Measurements from ENCODE around the gene RRAD.
A peak's percentile ranks its signal among the peaks of the same experiment; 100 is the strongest.

RRAD gene

GRCh38 chr16:66891797-66892196 lies 33.5 kb downstream of the RRAD start:
- Histone ChIP-seq H3K9me3 (replicated peaks; ENCODE audit: low read length) (no peaks in the 10 kb centered on the region), H3K27me3 (ENCODE audit: control insufficient read depth, insufficient read depth, low read length) (no peaks in the 10 kb centered on the region), H3K9ac (ENCODE audit: low read depth, low read length) (no peak overlapping the region), H3K36me3 (ENCODE audit: insufficient read depth, low read length) (peaks cover 6% of the 10 kb centered on the region), H3K4me1 (ENCODE audit: control insufficient read depth, insufficient read depth, low read length) (peaks cover 1% of the 10 kb centered on the region), H3K4me2 (ENCODE audit: low read length) (no peak overlapping the region), H3K4me3 (ENCODE audit: low read length) (no peak overlapping the region)

- Histone ChIP-seq H3K4me1 (ENCODE audit: control insufficient read depth, insufficient read depth, low read length) (peaks cover 6% of the 10 kb centered on the region), H3K9me3 (replicated peaks; ENCODE audit: low read length) (no peaks in the 10 kb centered on the region), H3K4me3 (ENCODE audit: low read length) (no peak overlapping the region), H3K27me3 (ENCODE audit: control insufficient read depth, insufficient read depth, low read length) (no peaks in the 10 kb centered on the region), H3K36me3 (ENCODE audit: insufficient read depth, low read length) (peaks cover 9% of the 10 kb centered on the region), H3K9ac (ENCODE audit: low read depth, low read length) (no peak overlapping the region), H3K4me2 (ENCODE audit: low read length) (no peak overlapping the region)
Observed at GRCh38 chr16:66891360-66891759, 34.0 kb downstream of the RRAD start.

- H3K36me3 ChIP-seq (ENCODE audit: insufficient read depth, low read length): peaks cover 13% of the 10 kb centered on the region
- no peak overlapping the region for H3K9ac ChIP-seq (ENCODE audit: low read depth, low read length)
- H3K9me3 ChIP-seq (replicated peaks; ENCODE audit: low read length): no peaks in the 10 kb centered on the region
- H3K4me2 ChIP-seq (ENCODE audit: low read length): no peak overlapping the region
- H3K4me1 ChIP-seq (ENCODE audit: control insufficient read depth, insufficient read depth, low read length): peaks cover 9% of the 10 kb centered on the region
- no peak overlapping the region for H3K4me3 ChIP-seq (ENCODE audit: low read length)
- no peaks in the 10 kb centered on the region for H3K27me3 ChIP-seq (ENCODE audit: control insufficient read depth, insufficient read depth, low read length)
Observed at GRCh38 chr16:66890799-66891198, 34.5 kb downstream of the RRAD start.

- Histone ChIP-seq H3K4me2 (ENCODE audit: low read length) (no peak overlapping the region), H3K4me3 (ENCODE audit: low read length) (no peak overlapping the region), H3K4me1 (ENCODE audit: control insufficient read depth, insufficient read depth, low read length) (peaks cover 9% of the 10 kb centered on the region), H3K9ac (ENCODE audit: low read depth, low read length) (no peak overlapping the region), H3K9me3 (replicated peaks; ENCODE audit: low read length) (no peaks in the 10 kb centered on the region), H3K36me3 (ENCODE audit: insufficient read depth, low read length) (peaks cover 25% of the 10 kb centered on the region), H3K27me3 (ENCODE audit: control insufficient read depth, insufficient read depth, low read length) (no peaks in the 10 kb centered on the region)
Observed at GRCh38 chr16:66889622-66890021, 35.7 kb downstream of the RRAD start.

GRCh38 chr16:66888647-66889615 lies 36.4 kb downstream of the RRAD start:
- H3K4me3 ChIP-seq (ENCODE audit: low read length): no peak overlapping the region
- peaks cover 31% of the 10 kb centered on the region for H3K36me3 ChIP-seq (ENCODE audit: insufficient read depth, low read length)
- peaks cover 9% of the 10 kb centered on the region for H3K4me1 ChIP-seq (ENCODE audit: control insufficient read depth, insufficient read depth, low read length)
- H3K9ac ChIP-seq (ENCODE audit: low read depth, low read length): no peak overlapping the region
- no peak overlapping the region for H3K4me2 ChIP-seq (ENCODE audit: low read length)
- H3K9me3 ChIP-seq (replicated peaks; ENCODE audit: low read length): no peaks in the 10 kb centered on the region
- H3K27me3 ChIP-seq (ENCODE audit: control insufficient read depth, insufficient read depth, low read length): no peaks in the 10 kb centered on the region

GRCh38 chr16:66886914-66887313 lies 38.4 kb downstream of the RRAD start:
- Histone ChIP-seq H3K9me3 (replicated peaks; ENCODE audit: low read length) (no peaks in the 10 kb centered on the region), H3K9ac (ENCODE audit: low read depth, low read length) (no peak overlapping the region), H3K36me3 (ENCODE audit: insufficient read depth, low read length) (peaks cover 31% of the 10 kb centered on the region), H3K4me1 (ENCODE audit: control insufficient read depth, insufficient read depth, low read length) (peaks cover 11% of the 10 kb centered on the region), H3K27me3 (ENCODE audit: control insufficient read depth, insufficient read depth, low read length) (no peaks in the 10 kb centered on the region), H3K4me2 (ENCODE audit: low read length) (peak overlapping the region; percentile 18), H3K4me3 (ENCODE audit: low read length) (no peak overlapping the region)

- Histone ChIP-seq H3K9ac (ENCODE audit: low read depth, low read length) (no peak overlapping the region), H3K27me3 (ENCODE audit: control insufficient read depth, insufficient read depth, low read length) (no peaks in the 10 kb centered on the region), H3K4me2 (ENCODE audit: low read length) (peak overlapping the region; percentile 18), H3K4me1 (ENCODE audit: control insufficient read depth, insufficient read depth, low read length) (peaks cover 11% of the 10 kb centered on the region), H3K9me3 (replicated peaks; ENCODE audit: low read length) (no peaks in the 10 kb centered on the region), H3K36me3 (ENCODE audit: insufficient read depth, low read length) (peaks cover 31% of the 10 kb centered on the region), H3K4me3 (ENCODE audit: low read length) (no peak overlapping the region)
Observed at GRCh38 chr16:66886321-66886720, 39.0 kb downstream of the RRAD start.

GRCh38 chr16:66885491-66885890 lies 39.8 kb downstream of the RRAD start:
- no peak overlapping the region for H3K4me2 ChIP-seq (ENCODE audit: low read length)
- no peak overlapping the region for H3K9ac ChIP-seq (ENCODE audit: low read depth, low read length)

GRCh38 chr16:66882702-66883101 lies 42.6 kb downstream of the RRAD start:
- Histone ChIP-seq H3K4me2 (ENCODE audit: low read length) (no peak overlapping the region), H3K4me1 (ENCODE audit: control insufficient read depth, insufficient read depth, low read length) (peaks cover 24% of the 10 kb centered on the region), H3K9ac (ENCODE audit: low read depth, low read length) (no peak overlapping the region), H3K9me3 (replicated peaks; ENCODE audit: low read length) (no peaks in the 10 kb centered on the region), H3K4me3 (ENCODE audit: low read length) (no peak overlapping the region), H3K36me3 (ENCODE audit: insufficient read depth, low read length) (peaks cover 28% of the 10 kb centered on the region), H3K27me3 (ENCODE audit: control insufficient read depth, insufficient read depth, low read length) (no peaks in the 10 kb centered on the region)

More at GRCh38 chr16:66885491-66885890, 39.8 kb downstream of the RRAD start:
- Histone ChIP-seq H3K36me3 (ENCODE audit: insufficient read depth, low read length) (peaks cover 28% of the 10 kb centered on the region), H3K4me1 (ENCODE audit: control insufficient read depth, insufficient read depth, low read length) (peaks cover 11% of the 10 kb centered on the region), H3K4me3 (ENCODE audit: low read length) (no peak overlapping the region), H3K27me3 (ENCODE audit: control insufficient read depth, insufficient read depth, low read length) (no peaks in the 10 kb centered on the region), H3K9me3 (replicated peaks; ENCODE audit: low read length) (no peaks in the 10 kb centered on the region)

GRCh38 chr16:66881964-66882508 lies 43.3 kb downstream of the RRAD start:
- no peak overlapping the region for H3K9ac ChIP-seq (ENCODE audit: low read depth, low read length)
- peak overlapping the region; percentile 99 for H3K4me2 ChIP-seq (ENCODE audit: low read length)
- H3K36me3 ChIP-seq (ENCODE audit: insufficient read depth, low read length): peaks cover 27% of the 10 kb centered on the region
- H3K4me3 ChIP-seq (ENCODE audit: low read length): no peak overlapping the region
- H3K4me1 ChIP-seq (ENCODE audit: control insufficient read depth, insufficient read depth, low read length): peaks cover 24% of the 10 kb centered on the region
- H3K27me3 ChIP-seq (ENCODE audit: control insufficient read depth, insufficient read depth, low read length): no peaks in the 10 kb centered on the region
- H3K9me3 ChIP-seq (replicated peaks; ENCODE audit: low read length): no peaks in the 10 kb centered on the region

GRCh38 chr16:66881560-66881959 lies 43.8 kb downstream of the RRAD start:
- no peaks in the 10 kb centered on the region for H3K9me3 ChIP-seq (replicated peaks; ENCODE audit: low read length)
- peaks cover 23% of the 10 kb centered on the region for H3K36me3 ChIP-seq (ENCODE audit: insufficient read depth, low read length)
- peaks cover 20% of the 10 kb centered on the region for H3K4me1 ChIP-seq (ENCODE audit: control insufficient read depth, insufficient read depth, low read length)
- H3K4me3 ChIP-seq (ENCODE audit: low read length): peak overlapping the region; percentile 93
- peak overlapping the region; percentile 99 for H3K4me2 ChIP-seq (ENCODE audit: low read length)
- no peaks in the 10 kb centered on the region for H3K27me3 ChIP-seq (ENCODE audit: control insufficient read depth, insufficient read depth, low read length)
- H3K9ac ChIP-seq (ENCODE audit: low read depth, low read length): peak overlapping the region; percentile 82

All from skeletal muscle satellite cell (primary cell).